Gastroesophageal sphincter (tissue), 4 donors: ENCODE results near the gene PHKA2. TPM values are rescaled to one million over a fixed set of nuclear protein-coding genes. Genes with fewer than 3 reads are reported as not detected.
"Not testable (repeated sequence)": the region's sequence is repeated elsewhere in the genome, so short reads cannot be mapped to it uniquely, and the experiment has no call there.

ENCODE experiments used
- ATAC-seq: fragments of 150-250 bp; one replicate; pipeline ENCODE4 v1.9.1; 2016; ENCODE audit warnings: mild to moderate bottlenecking, moderate library complexity
- H3K27ac ChIP-seq, 4 donors: fragments of 200-600 bp; sonication (generic) in 3 of 4; 1 replicate in 3 of 4; 2 replicates in 1 of 4; pipeline ENCODE4 v1.5.1; 2016 to 2019
- H3K27me3 ChIP-seq: fragments of 200-600 bp; sonication (generic); one replicate; pipeline ENCODE4 v1.5.1; 2019
- H3K36me3 ChIP-seq, 2 donors: fragments of 200-600 bp; sonication (generic); one replicate each; pipeline ENCODE4 v1.5.1; 2019; ENCODE audit warnings: control low read depth in 1 of 2
- H3K4me1 ChIP-seq, 3 donors: fragments of 200-600 bp; sonication (generic); 1 replicate in 2 of 3; 2 replicates in 1 of 3; pipeline ENCODE4 v1.5.1; 2016 to 2019; ENCODE audit warnings: control low read depth in 2 of 3
- H3K4me3 ChIP-seq, 2 donors: fragments of 200-600 bp; sonication (generic); one replicate each; pipeline ENCODE4 v1.5.1; 2019; ENCODE audit warnings: mild to moderate bottlenecking in 1 of 2, moderate library complexity in 1 of 2
- H3K9me3 ChIP-seq, 3 donors: fragments of 200-600 bp; sonication (generic); one replicate each; pipeline ENCODE4 v1.5.1; 2017 to 2019; ENCODE audit warnings: control low read depth in 2 of 3
- CTCF ChIP-seq, 4 experiments: fragments of 200-600 bp in 2 of 4; fragments of 450-650 bp in 2 of 4; sonication (generic) in 1 of 4; IDR thresholded peaks; one replicate each; pipeline ENCODE4 v1.5.1; 2017 to 2019; ENCODE audit warnings: antibody characterized with exemption in 4 of 4, mild to moderate bottlenecking in 2 of 4, moderate library complexity in 2 of 4
- EP300 ChIP-seq: sonication (generic); formaldehyde crosslinking; IDR thresholded peaks from one replicate; pipeline ENCODE4 v1.6.1; 2017; ENCODE audit warnings: antibody characterized with exemption, mild to moderate bottlenecking
- POLR2A ChIP-seq, 2 donors: fragments of 450-650 bp; IDR thresholded peaks; one replicate each; pipeline ENCODE4 v1.6.1; 2017; ENCODE audit warnings: antibody characterized with exemption in 2 of 2, mild to moderate bottlenecking in 2 of 2, moderate library complexity in 1 of 2
- POLR2AphosphoS5 ChIP-seq: sonication (generic); formaldehyde crosslinking; IDR thresholded peaks from one replicate; pipeline ENCODE4 v1.6.1; 2017; ENCODE audit warnings: antibody characterized with exemption
- WGBS, 2 donors: methylation state at CpG; one replicate each; pipeline ENCODE4 v1.1.5; 2018; ENCODE audit warnings: low coverage in 1 of 2; 5-methylcytosine and 5-hydroxymethylcytosine counted together
- total RNA-seq, 4 donors: library from RNA; depleted of rRNA; stranded (reverse); fragments of >200 nt; gene quantifications; one replicate each; pipeline ENCODE4 v1.1.0, GENCODE V29; 2016

PHKA2 gene
- total RNA-seq, 4 donors from 2014 or later, result 3.9 to 15.1 (median 13.2) TPM

GRCh38 chrX:19017271-19017670, 33.4 kb upstream of the PHKA2 start:
- Histone ChIP-seq H3K4me3 (no peak overlapping the region), H3K9me3 (no peaks in the 10 kb centered on the region), H3K27ac (no peak overlapping the region), H3K27me3 (no peaks in the 10 kb centered on the region), H3K36me3 (no peaks in the 10 kb centered on the region), H3K4me1 (no peaks in the 10 kb centered on the region)
- no peak for ATAC-seq
- WGBS, 2 donors, result 30 to 57% methylated on average over 1 to 3 of the region's 3 CpGs
- no peak for TF ChIP-seq POLR2AphosphoS5
- no peak for TF ChIP-seq EP300
- TF ChIP-seq POLR2A (IDR thresholded peaks at IDR 0.05), result no peak
- TF ChIP-seq CTCF (IDR thresholded peaks at IDR 0.05), result peak in 2 of 4 experiments; percentile 16 to 33

- H3K9me3 ChIP-seq, H3K27ac ChIP-seq, H3K4me1 ChIP-seq, ATAC-seq, H3K27me3 ChIP-seq, H3K4me3 ChIP-seq, H3K36me3 ChIP-seq: not testable (repeated sequence)
- WGBS, 2 donors, result 87 to 100% methylated on average over 1 to 6 of the region's 8 CpGs
Measured at GRCh38 chrX:19016614-19017013, 32.7 kb upstream of the PHKA2 start.

- Histone ChIP-seq H3K27ac (no peak overlapping the region), H3K27me3 (no peaks in the 10 kb centered on the region), H3K4me3 (no peak overlapping the region), H3K36me3 (no peaks in the 10 kb centered on the region), H3K4me1 (no peaks in the 10 kb centered on the region), H3K9me3 (no peaks in the 10 kb centered on the region)
- ATAC-seq, result no peak
- TF ChIP-seq EP300 (no peak), POLR2AphosphoS5 (no peak), POLR2A (IDR thresholded peaks at IDR 0.05) (no peak), CTCF (IDR thresholded peaks at IDR 0.05) (no peak)
- 84 to 96% methylated on average over 4 of the region's 4 CpGs for WGBS, 2 donors
Measured at GRCh38 chrX:19007868-19008267, 24.0 kb upstream of the PHKA2 start.

GRCh38 chrX:19007011-19007410, 23.1 kb upstream of the PHKA2 start:
- 83 to 91% methylated on average over 1 to 4 of the region's 7 CpGs for whole genome bisulfite sequencing, 2 donors
- no peak for TF ChIP-seq CTCF (IDR thresholded peaks at IDR 0.05)
- TF ChIP-seq POLR2A (IDR thresholded peaks at IDR 0.05), result no peak
- TF ChIP-seq POLR2AphosphoS5, result no peak
- TF ChIP-seq EP300, result no peak

GRCh38 chrX:19005909-19006308, 22.0 kb upstream of the PHKA2 start:
- Histone ChIP-seq H3K27ac (no peak overlapping the region), H3K4me3 (no peak overlapping the region), H3K36me3 (no peaks in the 10 kb centered on the region), H3K4me1 (no peaks in the 10 kb centered on the region), H3K9me3 (no peaks in the 10 kb centered on the region), H3K27me3 (no peaks in the 10 kb centered on the region)
- 82% methylated on average over 3 of the region's 4 CpGs; no CpG with 5 or more reads in 1 of the 2 donors for WGBS, 2 donors
- ATAC-seq, result no peak
- TF ChIP-seq CTCF (IDR thresholded peaks at IDR 0.05), result no peak
- TF ChIP-seq EP300, result no peak

More at GRCh38 chrX:19007011-19007410, 23.1 kb upstream of the PHKA2 start:
- ATAC-seq, result no peak
- H3K4me3 ChIP-seq, result no peak overlapping the region
- H3K9me3 ChIP-seq, result no peaks in the 10 kb centered on the region
- no peak overlapping the region for H3K27ac ChIP-seq
- H3K27me3 ChIP-seq, result no peaks in the 10 kb centered on the region
- H3K4me1 ChIP-seq, result no peaks in the 10 kb centered on the region
- H3K36me3 ChIP-seq, result no peaks in the 10 kb centered on the region

GRCh38 chrX:19003756-19004155, 19.8 kb upstream of the PHKA2 start:
- Histone ChIP-seq H3K9me3 (no peaks in the 10 kb centered on the region), H3K27me3 (no peaks in the 10 kb centered on the region), H3K36me3 (no peaks in the 10 kb centered on the region), H3K4me3 (no peak overlapping the region), H3K27ac (no peak overlapping the region), H3K4me1 (peaks cover 0 to 7% (median 0%) of the 10 kb centered on the region in 3 donors)
- 85 to 86% methylated on average over 5 of the region's 5 CpGs for WGBS, 2 donors
- TF ChIP-seq POLR2AphosphoS5 (no peak), POLR2A (IDR thresholded peaks at IDR 0.05) (no peak)
- ATAC-seq, result no peak
